ENCODE data around the gene SORCS2.

Gene SORCS2

GRCh38 chr4:7155590-7156071 is 36.7 kb upstream of the SORCS2 start:
- no peak for TF ChIP-seq CTCF (IDR thresholded peaks at IDR 0.05; ENCODE audit: borderline replicate concordance, control extremely low read depth, extremely low read depth, insufficient read depth, missing control alignments)
- in situ Hi-C loops (cut with MboI; ENCODE audit: low sequenced_read_pairs, unreplicated experiment) = no loop called here
- no peak for DNase-seq (ENCODE audit: low spot score)

GRCh38 chr4:7156328-7156727 is 36.0 kb upstream of the SORCS2 start:
- in situ Hi-C loops (cut with MboI; ENCODE audit: low sequenced_read_pairs, unreplicated experiment) = no loop called here
- DNase-seq (ENCODE audit: low spot score) = no peak
- TF ChIP-seq CTCF (IDR thresholded peaks at IDR 0.05; ENCODE audit: borderline replicate concordance, control extremely low read depth, extremely low read depth, insufficient read depth, missing control alignments) = no peak

GRCh38 chr4:7156761-7157488 is 35.4 kb upstream of the SORCS2 start:
- TF ChIP-seq CTCF (IDR thresholded peaks at IDR 0.05; ENCODE audit: borderline replicate concordance, control extremely low read depth, extremely low read depth, insufficient read depth, missing control alignments) = no peak
- DNase-seq (ENCODE audit: low spot score) = no peak
- in situ Hi-C loops (cut with MboI; ENCODE audit: low sequenced_read_pairs, unreplicated experiment) = no loop called here

GRCh38 chr4:7157666-7158065 is 34.7 kb upstream of the SORCS2 start:
- no peak for TF ChIP-seq CTCF (IDR thresholded peaks at IDR 0.05; ENCODE audit: borderline replicate concordance, control extremely low read depth, extremely low read depth, insufficient read depth, missing control alignments)
- no peak for DNase-seq (ENCODE audit: low spot score)
- in situ Hi-C loops (cut with MboI; ENCODE audit: low sequenced_read_pairs, unreplicated experiment) = no loop called here

GRCh38 chr4:7158081-7158750 is 34.1 kb upstream of the SORCS2 start:
- in situ Hi-C loops (cut with MboI; ENCODE audit: low sequenced_read_pairs, unreplicated experiment) = no loop called here
- no peak for DNase-seq (ENCODE audit: low spot score)
- TF ChIP-seq CTCF (IDR thresholded peaks at IDR 0.05; ENCODE audit: borderline replicate concordance, control extremely low read depth, extremely low read depth, insufficient read depth, missing control alignments) = no peak

GRCh38 chr4:7158991-7159390 is 33.3 kb upstream of the SORCS2 start:
- in situ Hi-C loops (cut with MboI; ENCODE audit: low sequenced_read_pairs, unreplicated experiment) = no loop called here
- DNase-seq (ENCODE audit: low spot score) = no peak
- no peak for TF ChIP-seq CTCF (IDR thresholded peaks at IDR 0.05; ENCODE audit: borderline replicate concordance, control extremely low read depth, extremely low read depth, insufficient read depth, missing control alignments)

Measured in GM13976 (cell line).